HepG2 (cell line): ENCODE data around the gene QRFP. TPM values are rescaled to one million over a fixed set of nuclear protein-coding genes. Genes with fewer than 3 reads are reported as not detected.
A peak's percentile ranks its signal among the peaks of the same experiment; 100 is the strongest.

Source experiments
- ATAC-seq: fragments of 200-7000 bp; cut with Tn5 transposase; 3 replicates; pipeline ENCODE4 v1.9.1; 2020; ENCODE audit warnings: mild to moderate bottlenecking, moderate library complexity
- BruUV-seq: library from RNA; stranded (reverse); fragments of 400-500 nt; replicated peaks from 2 replicates; lab custom pipeline; 2021; lab: Mats Ljungman, UMichigan
- CTCF ChIA-PET: fragments of 300-600 bp; formaldehyde crosslinking; extraction: SDS; loops from one replicate; lab custom pipeline; 2021; ENCODE audit warnings: low total read pairs, inconsistent platforms, low intra/inter-chr PET ratio; lab: Yijun Ruan, JAX
- POLR2A ChIA-PET: fragments of 350-600 bp; sonication (Branson Sonifier 250); formaldehyde crosslinking; loops from one replicate; lab custom pipeline; 2020; ENCODE audit warnings: antibody characterized with exemption, inconsistent platforms; lab: Yijun Ruan, JAX
- DNase-seq: peaks from one replicate; pipeline ENCODE4 v3.0.0-alpha.2; 2015; ENCODE audit warnings: low spot score
- FAIRE-seq: peaks from 3 replicates; lab custom pipeline; 2011; peaks lifted over from hg19 to GRCh38; lab: Jason Lieb, UNC
- H2AFZ ChIP-seq: one replicate; pipeline ENCODE4 v1.6.1; 2011; ENCODE audit warnings: low read length, inconsistent platforms
- H3K27ac ChIP-seq: fragments of 300-600 bp; 3 replicates; pipeline ENCODE4 v1.8.0; 2011; ENCODE audit warnings: mixed run types, mild to moderate bottlenecking, mixed read lengths, low read length, inconsistent platforms; ENCODE audit not compliant: insufficient read depth; ENCODE audit errors: extremely low read length
- H3K27me3 ChIP-seq, 2 experiments: fragments of 200-600 bp in 1 of 2; 2 replicates in 1 of 2; 3 replicates in 1 of 2; pipeline versions ENCODE4 v1.6.0 to v1.8.0; 2011; ENCODE audit warnings: low read length in 2 of 2, mild to moderate bottlenecking in 2 of 2, moderate library complexity in 2 of 2, inconsistent platforms in 1 of 2; ENCODE audit not compliant: insufficient read depth in 2 of 2, control insufficient read depth in 1 of 2
- H3K36me3 ChIP-seq, 2 experiments: fragments of 200-600 bp in 1 of 2; replicated peaks in 1 of 2; 2 replicates in 1 of 2; 3 replicates in 1 of 2; pipeline versions ENCODE4 v1.5.1 to v1.8.0; 2011; ENCODE audit warnings: low read length in 2 of 2, inconsistent platforms in 1 of 2; ENCODE audit not compliant: insufficient read depth in 2 of 2, control insufficient read depth in 1 of 2
- H3K4me1 ChIP-seq: 2 replicates; pipeline ENCODE4 v1.5.1; 2012; ENCODE audit warnings: low read length, inconsistent platforms; ENCODE audit not compliant: insufficient read depth
- H3K4me2 ChIP-seq: 2 replicates; pipeline ENCODE4 v1.6.0; 2011; ENCODE audit warnings: low read depth, low read length, inconsistent platforms
- H3K4me3 ChIP-seq, 3 experiments: fragments of 200-600 bp in 1 of 3; sonication (generic), shearing (Covaris generic) in 1 of 3; replicated peaks in 1 of 3; 2 replicates each; pipeline ENCODE4 v1.5.1; 2011 to 2016; ENCODE audit warnings: low read length in 3 of 3, inconsistent platforms in 2 of 3, low read depth in 2 of 3, mild to moderate bottlenecking in 2 of 3, control low read depth in 1 of 3, mixed read lengths in 1 of 3; ENCODE audit not compliant: insufficient read depth in 1 of 3
- H3K79me2 ChIP-seq: one replicate; pipeline ENCODE4 v1.6.1; 2011; ENCODE audit warnings: low read length, inconsistent platforms; ENCODE audit not compliant: insufficient read depth
- H3K9ac ChIP-seq: 2 replicates; pipeline ENCODE4 v1.6.0; 2011; ENCODE audit warnings: mild to moderate bottlenecking, low read depth, low read length, inconsistent platforms; ENCODE audit not compliant: insufficient read depth
- H3K9me3 ChIP-seq: 2 replicates; pipeline ENCODE4 v1.5.1; 2012; ENCODE audit warnings: mild to moderate bottlenecking, low read length
- H4K20me1 ChIP-seq: 2 replicates; pipeline ENCODE4 v1.6.0; 2011; ENCODE audit warnings: inconsistent platforms, mild to moderate bottlenecking, low read length, moderate library complexity; ENCODE audit not compliant: insufficient read depth
- EZH2 ChIP-seq: conservative IDR thresholded peaks from 2 replicates; pipeline ENCODE4 v1.6.1; 2012; ENCODE audit warnings: mild to moderate bottlenecking, low read depth, low read length, moderate library complexity
- PHB2 ChIP-seq: fragments of 450-650 bp; IDR thresholded peaks from 2 replicates; pipeline ENCODE4 v1.6.1; 2018; ENCODE audit not compliant: partially characterized antibody
- TAF1 ChIP-seq: sonication (generic); formaldehyde crosslinking; IDR thresholded peaks from 2 replicates; pipeline ENCODE4 v1.4.0; 2020; ENCODE audit warnings: missing genetic modification reagents
- XRCC5 ChIP-seq: fragments of 200-400 bp; formaldehyde crosslinking; optimal IDR thresholded peaks from 2 replicates; pipeline ENCODE3; 2017; ENCODE audit warnings: mild to moderate bottlenecking, low read length
- ZNF432 ChIP-seq: sonication (generic); formaldehyde crosslinking; IDR thresholded peaks from 2 replicates; pipeline ENCODE4 v1.5.0; 2020; ENCODE audit warnings: missing genetic modification reagents, mild to moderate bottlenecking, borderline replicate concordance
- ZNF768 ChIP-seq: sonication (generic); formaldehyde crosslinking; IDR thresholded peaks from 2 replicates; pipeline ENCODE4 v1.4.0; 2020; ENCODE audit warnings: missing genetic modification reagents
- WGBS: methylation state at CpG from one replicate; pipeline ENCODE4 v1.1.6; 2017; ENCODE audit warnings: low lambda C conversion rate; 5-methylcytosine and 5-hydroxymethylcytosine counted together
- in situ Hi-C: cut with HindIII; loops from 2 replicates; pipeline ENCODE4 v1.10.0; 2017; ENCODE audit warnings: low pct_unique_long_range_greater_than_20kb; ENCODE audit not compliant: extremely low pct_ligation_motif_present
- intact Hi-C: fragments of 100-400 bp; cut with micrococcal nuclease; formaldehyde crosslinking; loops from one replicate; pipeline ENCODE4 v1.10.0; 2022; ENCODE audit not compliant: unreplicated experiment
- polyA plus RNA-seq, 8 experiments: library from polyadenylated mRNA; depleted of rRNA in 3 of 8; stranded (reverse) in 7 of 8; unstranded in 1 of 8; fragments of >200 nt; fragmentation: Illumina TruSeq in 4 of 8; extraction: Trizol in 4 of 8; gene quantifications; 2 replicates each; pipeline versions ENCODE4 v1.2.1 to v1.2.3, GENCODE V29; 2011 to 2016; ENCODE audit warnings: low read depth in 4 of 8, missing spikeins in 1 of 8, mixed read lengths in 1 of 8; ENCODE audit not compliant: insufficient read depth in 1 of 8
- total RNA-seq, 5 experiments: library from RNA; depleted of rRNA; stranded (reverse); fragments of >200 nt; fragmentation: Illumina TruSeq; extraction: Trizol; gene quantifications; 2 replicates each; pipeline ENCODE4 v1.2.3, GENCODE V29; 2016; ENCODE audit warnings: low read depth in 1 of 5
- TF ChIP-seq, protein P1 (sequence below): sonication (generic); formaldehyde crosslinking; IDR thresholded peaks from 2 replicates; pipeline ENCODE4 v1.4.0; 2020; ENCODE audit warnings: missing genetic modification reagents

The QRFP gene
- total and polyA plus RNA-seq, 2 of the 13 experiments (the other 11 are each of a cell fraction or from before 2014, with no cell fraction given): not detected

DNA sequence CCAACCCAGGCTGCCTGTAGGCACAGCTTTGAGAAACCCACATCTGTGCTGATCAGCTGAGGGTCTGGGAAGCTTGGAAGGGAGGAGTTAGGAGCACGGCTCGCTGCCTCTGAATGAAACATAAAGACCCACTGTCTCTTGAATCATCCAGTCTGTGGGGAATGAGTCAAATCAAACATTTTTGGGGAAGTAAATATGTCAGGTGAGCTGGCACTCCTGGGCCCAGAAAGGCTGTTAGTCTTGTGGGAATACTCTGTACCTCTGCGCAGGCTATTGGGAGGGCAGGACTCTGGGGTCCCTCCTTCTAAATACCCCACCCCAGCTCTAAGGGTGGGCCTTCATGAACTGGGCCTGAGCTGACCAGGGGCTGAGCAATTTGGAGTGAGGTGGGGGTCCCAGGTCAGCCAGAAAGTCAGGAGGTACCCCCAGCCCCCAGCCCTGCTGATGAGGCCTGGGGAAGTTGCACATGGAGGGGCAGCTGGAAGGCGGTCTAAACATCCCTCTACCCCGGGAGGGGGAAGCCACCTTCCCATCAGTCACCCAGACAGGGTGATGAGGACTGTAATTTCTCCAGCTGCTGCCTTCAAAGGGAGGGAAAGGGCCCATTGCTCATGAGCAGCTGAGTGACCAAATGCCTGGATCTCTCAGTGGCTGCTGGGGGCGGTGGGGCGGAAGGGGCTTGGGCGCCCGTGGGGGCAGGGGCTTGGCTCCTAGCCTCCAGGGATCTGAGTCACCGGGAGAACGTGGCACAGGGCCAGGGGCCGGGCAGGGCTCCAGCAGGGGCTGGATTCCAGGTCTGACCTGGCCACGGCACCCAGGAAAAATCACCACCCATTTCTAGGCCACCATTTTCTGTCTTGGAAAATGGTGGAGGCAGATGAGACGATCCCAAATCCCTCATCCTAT is 31.6 kb upstream of the QRFP start (continued):
- TF ChIP-seq, protein P1, sequence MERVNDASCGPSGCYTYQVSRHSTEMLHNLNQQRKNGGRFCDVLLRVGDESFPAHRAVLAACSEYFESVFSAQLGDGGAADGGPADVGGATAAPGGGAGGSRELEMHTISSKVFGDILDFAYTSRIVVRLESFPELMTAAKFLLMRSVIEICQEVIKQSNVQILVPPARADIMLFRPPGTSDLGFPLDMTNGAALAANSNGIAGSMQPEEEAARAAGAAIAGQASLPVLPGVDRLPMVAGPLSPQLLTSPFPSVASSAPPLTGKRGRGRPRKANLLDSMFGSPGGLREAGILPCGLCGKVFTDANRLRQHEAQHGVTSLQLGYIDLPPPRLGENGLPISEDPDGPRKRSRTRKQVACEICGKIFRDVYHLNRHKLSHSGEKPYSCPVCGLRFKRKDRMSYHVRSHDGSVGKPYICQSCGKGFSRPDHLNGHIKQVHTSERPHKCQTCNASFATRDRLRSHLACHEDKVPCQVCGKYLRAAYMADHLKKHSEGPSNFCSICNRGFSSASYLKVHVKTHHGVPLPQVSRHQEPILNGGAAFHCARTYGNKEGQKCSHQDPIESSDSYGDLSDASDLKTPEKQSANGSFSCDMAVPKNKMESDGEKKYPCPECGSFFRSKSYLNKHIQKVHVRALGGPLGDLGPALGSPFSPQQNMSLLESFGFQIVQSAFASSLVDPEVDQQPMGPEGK (CRISPR knock-in tag): peak; percentile 29; the same call in 1 of the 2 replicates
- peak; percentile 17 for TF ChIP-seq XRCC5

DNA sequence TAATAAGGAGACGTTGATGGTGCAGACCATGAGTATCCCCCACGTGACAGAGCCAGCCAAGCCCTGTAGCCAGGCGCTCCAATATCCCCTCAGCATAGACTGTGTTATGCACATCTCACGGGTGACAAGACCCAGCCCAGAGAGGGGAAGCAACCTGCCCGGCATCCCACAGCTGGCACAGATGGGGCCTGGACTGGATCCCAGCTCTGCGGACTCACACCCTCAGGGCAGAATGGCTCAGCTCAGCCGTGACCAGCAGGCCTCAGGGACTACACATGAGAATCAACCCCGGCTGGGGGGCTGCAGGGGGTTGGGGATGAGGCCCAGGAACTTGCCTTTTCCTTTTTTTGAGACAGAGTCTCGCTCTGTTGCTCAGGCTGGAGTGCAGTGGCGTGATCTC is 30.7 kb upstream of the QRFP start:
- Histone ChIP-seq H4K20me1 (no peaks in the 10 kb centered on the region), H3K9ac (no peak overlapping the region), H3K4me1 (peaks cover 26% of the 10 kb centered on the region), H3K79me2 (no peaks in the 10 kb centered on the region), H3K36me3 (no peaks in the 10 kb centered on the region)
- FAIRE-seq: no peak
- in situ Hi-C loops (no loop called here), intact Hi-C loops (no loop called here)
- 84% methylated on average over 3 of the region's 10 CpGs for WGBS
- POLR2A ChIA-PET: no interaction called here
- TF ChIP-seq ZNF432 (CRISPR knock-in tag) (no peak), PHB2 (no peak), ZNF768 (peak; percentile 87), TAF1 (CRISPR knock-in tag) (no peak), EZH2 (0 out of 2 replicates have a peak, but pooled peaks have one; percentile 27)
- TF ChIP-seq, all 625 proteins: peak for 2
- no TSS peak for BruUV-seq
- peaks cover 21 to 98% of the 10 kb centered on the region in 2 experiments for H3K27me3 ChIP-seq
- no peak overlapping the region for H2AFZ ChIP-seq
- no peak for DNase-seq
- no peak overlapping the region for H3K4me3 ChIP-seq
- CTCF ChIA-PET: no interaction called here
- H3K9me3 ChIP-seq: no peaks in the 10 kb centered on the region
- H3K4me2 ChIP-seq: 0 out of 2 replicates have a peak overlapping the region, but pooled peaks have one; percentile 1
- ATAC-seq: no peak
- no peak overlapping the region for H3K27ac ChIP-seq
